ENCODE measurements around the gene ZIC5. TPM values are rescaled to one million over a fixed set of nuclear protein-coding genes. Genes with fewer than 3 reads are reported as not detected.
"Not testable (repeated sequence)": the region's sequence is repeated elsewhere in the genome, so short reads cannot be mapped to it uniquely, and the experiment has no call there.

ZIC5 gene
- total and polyA plus RNA-seq, 2 donors (not counting 1 experiment from before 2014, with no cell fraction given), result not detected

- Histone ChIP-seq H3K9ac (ENCODE audit: insufficient read depth, low read length) (no peak overlapping the region), H3K4me2 (ENCODE audit: extremely low read depth, insufficient read depth, low read length) (peak overlapping the region; percentile 42), H3K27ac (ENCODE audit: insufficient read depth, low read length) (no peak overlapping the region), H4K20me1 (ENCODE audit: control insufficient read depth, extremely low read depth, insufficient read depth, low read length) (no peaks in the 10 kb centered on the region), H3K79me2 (ENCODE audit: control insufficient read depth, insufficient read depth, low read length) (no peaks in the 10 kb centered on the region), H3K9me3 (ENCODE audit: control insufficient read depth, insufficient read depth, low read depth, low read length) (no peaks in the 10 kb centered on the region), H2AFZ (ENCODE audit: low read length) (no peak overlapping the region), H3K36me3 (ENCODE audit: control insufficient read depth, insufficient read depth, low read length) (no peaks in the 10 kb centered on the region), H3K4me3 (replicated peaks in 1 of 4; ENCODE audit: control extremely low read depth in 1 of 4, insufficient read depth in 1 of 4, low read depth in 3 of 4, low read length in 4 of 4) (no peak overlapping the region), H3K27me3 (ENCODE audit: control insufficient read depth, insufficient read depth, low read length) (peaks cover 62% of the 10 kb centered on the region), H3K4me1 (ENCODE audit: control insufficient read depth, extremely low read depth, insufficient read depth, low read length) (no peaks in the 10 kb centered on the region)
- DNase-seq (ENCODE audit: low read depth in 2 of 2), result no peak
- no peak for TF ChIP-seq CTCF (conservative IDR thresholded peaks at IDR 0.05 in 1 of 2, IDR thresholded peaks at IDR 0.05 in 1 of 2; ENCODE audit: low read depth in 1 of 2, low read length in 2 of 2)
- no peak for TF ChIP-seq EZH2 (IDR thresholded peaks at IDR 0.05; ENCODE audit: low read length, missing control alignments)
These were observed 16.3 kb downstream of the ZIC5 start for GRCh38 chr13:99955107-99955746.

- DNase-seq (ENCODE audit: low read depth in 2 of 2), result no peak
- no peak overlapping the region for H3K4me2 ChIP-seq (ENCODE audit: extremely low read depth, insufficient read depth, low read length)
- H3K27me3 ChIP-seq (ENCODE audit: control insufficient read depth, insufficient read depth, low read length), result peaks cover 46% of the 10 kb centered on the region
- H3K27ac ChIP-seq (ENCODE audit: insufficient read depth, low read length), result no peak overlapping the region
- no peaks in the 10 kb centered on the region for H3K79me2 ChIP-seq (ENCODE audit: control insufficient read depth, insufficient read depth, low read length)
- H3K4me1 ChIP-seq (ENCODE audit: control insufficient read depth, extremely low read depth, insufficient read depth, low read length), result no peaks in the 10 kb centered on the region
- no peak overlapping the region for H3K9ac ChIP-seq (ENCODE audit: insufficient read depth, low read length)
- no peak overlapping the region for H3K4me3 ChIP-seq (replicated peaks in 1 of 4; ENCODE audit: control extremely low read depth in 1 of 4, insufficient read depth in 1 of 4, low read depth in 3 of 4, low read length in 4 of 4)
- TF ChIP-seq CTCF (conservative IDR thresholded peaks at IDR 0.05 in 1 of 2, IDR thresholded peaks at IDR 0.05 in 1 of 2; ENCODE audit: low read depth in 1 of 2, low read length in 2 of 2), result no peak
- TF ChIP-seq EZH2 (IDR thresholded peaks at IDR 0.05; ENCODE audit: low read length, missing control alignments), result no peak
- H3K9me3 ChIP-seq (ENCODE audit: control insufficient read depth, insufficient read depth, low read depth, low read length), result no peaks in the 10 kb centered on the region
- no peaks in the 10 kb centered on the region for H4K20me1 ChIP-seq (ENCODE audit: control insufficient read depth, extremely low read depth, insufficient read depth, low read length)
- H2AFZ ChIP-seq (ENCODE audit: low read length), result no peak overlapping the region
- no peaks in the 10 kb centered on the region for H3K36me3 ChIP-seq (ENCODE audit: control insufficient read depth, insufficient read depth, low read length)
These were observed 18.3 kb downstream of the ZIC5 start for GRCh38 chr13:99953138-99953755.

GRCh38 chr13:99951666-99952065 lies 19.9 kb downstream of the ZIC5 start:
- H3K79me2 ChIP-seq (ENCODE audit: control insufficient read depth, insufficient read depth, low read length); DNase-seq (ENCODE audit: low read depth in 2 of 2); H2AFZ ChIP-seq (ENCODE audit: low read length); H4K20me1 ChIP-seq (ENCODE audit: control insufficient read depth, extremely low read depth, insufficient read depth, low read length); H3K9ac ChIP-seq (ENCODE audit: insufficient read depth, low read length); H3K36me3 ChIP-seq (ENCODE audit: control insufficient read depth, insufficient read depth, low read length); H3K4me2 ChIP-seq (ENCODE audit: extremely low read depth, insufficient read depth, low read length); H3K9me3 ChIP-seq (ENCODE audit: control insufficient read depth, insufficient read depth, low read depth, low read length); H3K4me3 ChIP-seq (replicated peaks in 1 of 4; ENCODE audit: control extremely low read depth in 1 of 4, insufficient read depth in 1 of 4, low read depth in 3 of 4, low read length in 4 of 4); H3K4me1 ChIP-seq (ENCODE audit: control insufficient read depth, extremely low read depth, insufficient read depth, low read length); H3K27ac ChIP-seq (ENCODE audit: insufficient read depth, low read length): not testable (repeated sequence)
- H3K27me3 ChIP-seq (ENCODE audit: control insufficient read depth, insufficient read depth, low read length), result peaks cover 31% of the 10 kb centered on the region
